Epithelial cell of esophagus (primary cell): Measurements from ENCODE around the gene PHGDH.
A peak's percentile ranks its signal among the peaks of the same experiment; 100 is the strongest.
"Not testable (repeated sequence)": the region's sequence is repeated elsewhere in the genome, so short reads cannot be mapped to it uniquely, and the experiment has no call there.

ENCODE experiments used
- DNase-seq: peaks from one replicate; pipeline ENCODE4 v3.0.0; 2010; ENCODE audit warnings: low read depth
- H3K4me3 ChIP-seq: 2 replicates; pipeline ENCODE4 v1.5.1; 2011; ENCODE audit warnings: mild to moderate bottlenecking, low read length, control low read depth
- CTCF ChIP-seq: IDR thresholded peaks from 2 replicates; pipeline ENCODE4 v1.5.1; 2011; ENCODE audit warnings: low read depth, mild to moderate bottlenecking, low read length, control low read depth, inconsistent platforms; ENCODE audit not compliant: insufficient read depth; ENCODE audit errors: missing control alignments

Gene PHGDH

GRCh38 chr1:119689511-119689910 is 22.2 kb upstream of the PHGDH start:
- no peak overlapping the region for H3K4me3 ChIP-seq
- no peak for TF ChIP-seq CTCF
- DNase-seq = no peak

GRCh38 chr1:119696863-119697262 is 14.9 kb upstream of the PHGDH start:
- peak; percentile 68 for DNase-seq
- H3K4me3 ChIP-seq = not testable (repeated sequence)

- DNase-seq = no peak
- no peak overlapping the region for H3K4me3 ChIP-seq
- TF ChIP-seq CTCF = no peak
Observed at GRCh38 chr1:119697598-119697997, 14.1 kb upstream of the PHGDH start.

- TF ChIP-seq CTCF = no peak
- H3K4me3 ChIP-seq = no peak overlapping the region
- peak; percentile 68 for DNase-seq
Observed at GRCh38 chr1:119700326-119700725, 11.4 kb upstream of the PHGDH start.

- no peak for DNase-seq
- no peak for TF ChIP-seq CTCF
- H3K4me3 ChIP-seq = no peak overlapping the region
Observed at GRCh38 chr1:119701659-119702058, 10.1 kb upstream of the PHGDH start.

GRCh38 chr1:119702384-119702783 is 9.3 kb upstream of the PHGDH start:
- DNase-seq = peak; percentile 95
- H3K4me3 ChIP-seq = no peak overlapping the region
- no peak for TF ChIP-seq CTCF

GRCh38 chr1:119703666-119704450 is 7.9 kb upstream of the PHGDH start:
- no peak overlapping the region for H3K4me3 ChIP-seq
- TF ChIP-seq CTCF = no peak
- peak; percentile 17 for DNase-seq

- not testable (repeated sequence) for H3K4me3 ChIP-seq, DNase-seq
Observed at GRCh38 chr1:119706599-119706998, 5.1 kb upstream of the PHGDH start.

GRCh38 chr1:119711356-119711803 is 354 bp upstream of the PHGDH start:
- peak overlapping the region; percentile 88 for H3K4me3 ChIP-seq
- DNase-seq = not testable (repeated sequence)
